ENCODE data around the gene MSX1.

MSX1 gene

DNA sequence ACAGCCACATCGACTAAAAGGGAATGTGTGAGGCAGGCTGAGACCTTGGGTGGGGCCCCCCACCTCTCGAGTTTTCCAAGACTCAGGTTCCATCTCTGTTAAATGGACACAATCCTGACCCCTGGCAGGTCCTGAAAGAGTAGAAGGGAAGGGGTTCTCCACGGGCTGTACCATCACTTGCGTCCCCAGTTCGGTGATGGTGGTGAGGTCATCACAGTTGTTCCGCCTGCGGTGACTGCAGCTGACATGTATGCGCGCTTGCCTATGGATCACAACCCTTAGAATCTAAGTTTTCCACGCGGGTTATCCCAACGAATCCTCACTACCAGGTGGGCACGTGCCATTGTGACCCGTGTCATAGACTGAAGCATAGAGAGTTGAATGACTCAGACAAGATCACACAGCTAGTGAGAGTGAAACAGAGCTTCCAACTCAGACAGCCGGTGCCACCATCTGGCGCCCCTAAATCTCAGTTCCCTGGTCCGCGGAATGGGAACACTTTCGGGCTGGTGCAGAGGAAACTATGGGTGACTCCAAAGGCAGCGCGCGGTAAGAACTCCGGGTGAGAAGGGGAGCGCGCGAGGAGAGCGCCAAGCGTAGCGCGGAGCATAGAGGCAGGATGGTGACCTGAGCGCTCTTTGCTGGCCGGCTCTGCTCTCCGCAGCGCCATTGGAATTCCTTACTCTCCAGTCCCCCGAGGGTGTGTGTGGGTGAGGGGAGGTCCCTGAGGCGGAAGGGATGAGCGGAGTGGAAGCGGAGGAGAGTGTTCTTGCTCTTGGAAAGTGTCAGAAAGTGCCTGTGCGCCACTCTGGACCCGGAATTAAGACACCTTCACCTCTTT is 10.5 kb downstream of the MSX1 start:
- no peak for DNase-seq (ENCODE audit: low spot score)

DNA sequence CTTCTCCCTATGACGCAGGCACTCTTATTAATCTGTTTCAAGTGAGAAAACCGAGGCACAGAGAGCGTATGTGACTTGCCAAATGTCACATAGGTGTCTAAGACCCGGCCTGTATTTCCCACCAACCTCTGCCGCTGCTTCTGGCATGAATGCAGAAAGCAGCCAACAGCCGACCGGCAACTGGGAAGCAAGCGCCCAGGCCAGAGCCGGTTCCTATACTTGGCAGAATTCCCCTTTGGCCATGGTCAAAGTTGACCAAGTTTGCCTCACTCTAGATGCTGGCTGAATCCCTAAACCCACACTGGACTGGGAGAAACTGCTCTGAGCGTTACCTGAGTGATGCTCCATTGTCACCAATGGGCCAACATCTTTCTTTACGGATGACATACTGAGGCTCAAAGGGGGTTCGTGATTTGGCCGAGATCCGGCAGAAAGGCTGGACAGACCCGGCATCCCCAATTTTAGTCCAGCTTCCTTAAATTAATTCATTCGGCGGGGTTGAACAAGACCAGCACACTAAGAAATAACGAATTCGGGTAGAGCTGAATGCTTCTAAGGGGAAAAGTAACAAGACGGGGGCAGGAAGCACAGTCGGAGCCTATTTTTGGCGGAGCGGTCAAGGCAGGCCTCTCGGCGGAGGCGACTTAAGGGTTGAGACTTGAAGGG is 11.2 kb downstream of the MSX1 start:
- no peak for DNase-seq (ENCODE audit: low spot score)

GRCh38 chr4:4871242-4871572 is 11.7 kb downstream of the MSX1 start:
- DNase-seq (ENCODE audit: low spot score) = no peak

DNA sequence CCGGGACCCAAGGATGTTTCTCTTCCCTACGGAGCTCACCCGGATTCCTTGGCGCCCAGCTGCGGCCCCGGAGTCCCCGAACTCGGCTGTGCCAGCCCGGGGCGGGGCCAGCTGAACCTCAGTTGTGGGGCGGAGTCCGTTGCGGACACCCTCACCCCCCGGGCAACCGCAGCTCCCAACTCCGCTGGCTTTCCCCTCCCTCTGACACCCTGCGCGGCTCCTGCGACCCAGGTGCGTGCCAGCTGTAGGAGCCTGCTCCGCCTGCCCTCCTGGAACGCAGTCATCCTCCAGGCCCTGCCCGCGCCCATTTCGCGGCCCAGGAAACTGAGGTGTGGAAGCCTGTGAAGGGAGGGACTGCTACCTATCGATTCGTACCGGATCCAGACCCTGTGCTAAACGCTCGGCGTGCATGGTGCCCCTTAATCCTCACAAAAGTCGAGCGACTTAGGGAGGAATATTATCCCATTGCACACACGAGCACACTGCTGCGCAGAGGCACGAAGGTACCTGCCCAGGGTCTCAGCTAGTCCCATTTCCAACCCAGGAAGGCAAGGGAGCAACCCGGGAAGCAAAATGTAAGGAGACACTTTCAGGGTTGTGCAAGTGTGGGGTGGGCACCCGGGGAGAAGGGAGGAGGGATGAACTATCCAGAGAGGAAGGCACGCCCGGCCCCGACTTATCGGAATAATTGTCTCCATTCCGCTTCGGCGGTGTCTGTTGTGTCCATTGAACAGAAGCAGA is 12.3 kb downstream of the MSX1 start:
- DNase-seq (ENCODE audit: low spot score) = no peak

GRCh38 chr4:4872314-4872903 is 12.9 kb downstream of the MSX1 start:
- DNase-seq (ENCODE audit: low spot score) = no peak

DNA sequence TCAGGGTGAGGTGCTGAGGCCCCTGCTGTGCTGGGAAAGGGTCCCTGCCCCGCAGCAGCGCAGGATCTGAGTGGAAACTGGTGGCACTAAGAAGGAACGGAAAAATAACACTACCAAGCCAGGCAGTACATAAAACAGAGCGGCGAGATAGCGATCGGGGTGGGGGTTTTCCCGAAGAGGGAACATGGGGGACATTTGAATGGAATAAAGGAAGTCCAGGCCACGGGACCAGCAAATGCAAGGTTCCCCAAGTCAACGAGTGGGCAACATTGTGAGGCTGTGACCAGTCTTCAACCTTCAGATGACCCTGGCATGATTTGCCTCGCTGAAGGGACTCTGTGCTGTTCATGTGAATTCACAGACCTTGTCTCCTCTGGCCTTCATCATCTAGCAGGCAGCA is 13.7 kb downstream of the MSX1 start:
- DNase-seq (ENCODE audit: low spot score) = no peak

- DNase-seq (ENCODE audit: low spot score) = no peak
Observed at GRCh38 chr4:4874254-4874653, 14.8 kb downstream of the MSX1 start.

- DNase-seq (ENCODE audit: low spot score) = no peak
Observed at GRCh38 chr4:4875147-4875546, 15.7 kb downstream of the MSX1 start.

GRCh38 chr4:4875611-4876010 is 16.1 kb downstream of the MSX1 start:
- DNase-seq (ENCODE audit: low spot score) = no peak

- DNase-seq (ENCODE audit: low spot score) = no peak
Observed at GRCh38 chr4:4876945-4877661, 17.6 kb downstream of the MSX1 start.

GRCh38 chr4:4880492-4880891 is 21.0 kb downstream of the MSX1 start:
- DNase-seq (ENCODE audit: low spot score) = no peak

- DNase-seq (ENCODE audit: low spot score) = no peak
Observed at GRCh38 chr4:4881432-4881831, 22.0 kb downstream of the MSX1 start.

DNA sequence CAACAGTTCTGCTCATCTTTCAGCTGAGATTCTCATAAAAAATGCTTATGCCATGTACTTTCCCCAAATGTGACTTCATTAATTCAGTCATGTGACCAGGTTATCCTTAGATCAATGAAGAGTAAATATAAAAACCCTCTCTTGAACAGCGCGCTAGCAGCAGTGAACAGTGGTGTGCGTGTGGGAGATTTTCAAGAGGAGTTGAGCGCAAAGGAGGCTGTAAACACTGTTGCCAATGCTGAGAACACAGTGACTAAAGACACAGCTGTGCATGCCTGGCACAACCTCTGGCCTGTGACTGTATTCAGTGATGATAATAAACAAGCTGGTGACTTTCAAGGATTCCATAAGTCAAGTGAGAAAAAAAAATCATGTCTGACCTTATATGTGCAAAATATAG is 25.1 kb downstream of the MSX1 start:
- peak; percentile 20 for DNase-seq (ENCODE audit: low spot score)

DNA sequence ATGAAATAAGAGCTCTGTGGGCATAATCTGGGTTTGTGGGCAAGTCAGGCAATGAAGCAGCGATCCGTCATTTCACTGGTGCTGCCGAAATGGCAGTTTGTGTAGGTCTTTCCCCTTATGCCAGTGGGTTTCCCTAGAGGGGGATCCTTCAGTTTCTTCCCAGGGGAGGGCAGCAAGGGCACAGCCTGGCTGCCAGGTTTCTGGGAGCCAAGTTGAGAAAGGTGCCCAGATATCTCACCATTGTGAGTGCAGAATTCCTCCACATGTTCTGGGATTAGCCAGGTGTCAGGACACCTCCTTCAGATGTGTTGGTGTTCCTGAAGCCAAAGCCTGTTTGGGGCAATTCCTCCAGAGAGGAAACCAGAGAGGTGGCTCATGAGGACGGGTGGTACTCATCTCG is 28.0 kb downstream of the MSX1 start:
- DNase-seq (ENCODE audit: low spot score) = no peak

- no peak for DNase-seq (ENCODE audit: low spot score)
Observed at GRCh38 chr4:4888695-4889094, 29.2 kb downstream of the MSX1 start.

- DNase-seq (ENCODE audit: low spot score) = no peak
Observed at GRCh38 chr4:4889781-4890180, 30.3 kb downstream of the MSX1 start.

DNA sequence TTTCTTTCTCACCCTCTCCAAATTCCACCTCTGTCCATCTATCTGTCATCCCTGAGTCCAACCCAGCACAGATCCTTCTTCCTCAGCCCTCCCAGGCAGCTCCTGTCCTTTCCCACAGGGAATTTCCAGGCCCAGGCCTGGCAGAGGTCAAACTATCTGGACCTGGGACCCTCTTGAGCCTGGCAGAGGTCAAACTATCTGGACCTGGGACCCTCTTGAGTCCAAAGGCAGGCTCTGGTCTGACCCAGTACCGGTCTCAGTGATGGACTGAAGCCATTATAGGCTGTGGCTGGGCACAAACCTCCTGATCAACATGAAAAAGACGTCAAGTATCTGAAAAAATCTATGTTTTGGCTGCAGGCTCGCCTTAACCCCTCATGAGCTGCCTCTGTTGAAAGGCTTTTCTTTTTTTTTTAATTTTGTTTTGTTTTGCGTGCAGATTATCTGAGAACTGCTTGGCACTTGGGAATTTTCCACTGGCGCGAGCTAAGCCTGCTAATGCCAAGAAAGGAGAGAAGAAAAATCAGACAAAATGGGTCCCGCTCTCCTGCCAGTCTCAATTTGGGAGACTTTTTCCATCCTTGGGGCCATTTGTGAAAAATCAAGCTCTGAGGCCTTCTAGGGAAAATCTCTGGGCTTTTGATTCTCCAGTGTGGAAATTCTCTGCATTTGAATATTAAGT is 31.2 kb downstream of the MSX1 start:
- no peak for DNase-seq (ENCODE audit: low spot score)

DNA sequence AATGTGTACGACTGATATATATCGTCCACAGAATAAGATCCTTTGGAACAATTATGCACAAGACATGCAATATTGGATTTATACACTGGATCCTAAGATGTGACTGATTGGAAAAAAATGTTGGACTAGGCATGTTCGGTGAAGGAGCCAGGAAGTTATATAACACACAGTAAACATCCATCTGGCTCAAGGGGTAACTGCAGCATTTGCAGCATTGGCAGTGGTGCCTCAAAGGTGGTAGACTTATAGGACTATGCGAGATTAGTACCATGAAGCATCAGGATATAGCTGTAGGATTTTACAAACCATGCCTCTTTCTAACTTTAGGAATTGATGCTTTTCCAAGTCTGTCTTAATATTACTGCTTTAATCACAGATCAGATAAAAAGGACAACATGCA is 34.3 kb downstream of the MSX1 start:
- no peak for DNase-seq (ENCODE audit: low spot score)

DNA sequence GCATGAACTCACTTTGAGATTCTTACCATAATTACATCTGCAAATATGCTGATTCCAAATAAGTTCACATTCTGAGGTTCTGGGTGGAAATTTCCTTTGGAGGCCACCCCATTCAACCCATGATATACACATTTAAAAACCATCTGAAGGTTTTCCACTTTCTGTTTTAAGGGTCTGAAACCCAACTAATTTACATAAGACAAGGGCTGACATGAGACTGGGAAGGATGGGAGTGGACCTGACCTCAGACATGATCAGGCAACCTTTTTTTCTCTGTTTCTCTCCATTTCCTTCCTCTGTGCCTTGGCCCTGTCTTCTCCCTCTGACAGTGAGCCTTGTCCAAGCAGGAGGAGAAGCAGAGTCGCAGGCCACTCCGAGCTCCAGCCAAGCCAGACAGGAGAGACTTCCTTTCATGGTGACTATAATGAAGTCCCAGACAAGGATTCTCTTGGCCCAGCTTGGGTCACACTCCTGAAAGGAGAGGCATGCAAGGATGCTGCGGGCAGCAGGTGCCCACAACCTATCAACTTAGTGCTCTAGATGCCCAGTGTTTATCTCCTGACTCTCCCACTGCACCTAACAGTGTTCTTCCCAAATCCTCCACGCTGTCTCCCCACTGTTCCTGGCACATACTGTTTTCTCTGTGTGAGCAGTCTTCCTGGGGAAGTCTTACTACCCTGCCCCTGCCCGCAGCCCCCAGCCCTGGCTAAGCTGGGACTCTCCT is 39.9 kb downstream of the MSX1 start:
- DNase-seq (ENCODE audit: low spot score) = no peak

DNA sequence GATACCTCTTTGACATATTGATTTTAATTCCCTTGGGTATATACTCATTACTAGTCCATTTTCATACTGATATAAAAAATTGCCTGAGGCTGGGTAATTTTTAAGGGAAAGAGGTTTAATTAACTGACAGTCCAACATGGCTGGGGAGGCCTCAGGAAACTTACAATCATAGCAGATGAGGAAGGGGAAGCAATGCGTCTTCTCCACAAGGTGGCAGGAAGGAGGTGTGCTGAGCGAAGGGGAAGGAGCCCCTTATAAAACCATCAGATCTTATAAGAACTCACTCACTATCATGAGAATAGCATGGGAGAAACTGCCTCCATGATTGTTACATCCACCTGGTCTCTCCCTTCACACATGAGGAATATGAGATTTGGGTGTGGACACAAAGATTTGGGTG is 42.4 kb downstream of the MSX1 start:
- no peak for DNase-seq (ENCODE audit: low spot score)

GRCh38 chr4:4912155-4912554 is 52.7 kb downstream of the MSX1 start:
- no peak for DNase-seq (ENCODE audit: low spot score)

Data from pons (tissue), 1 donor.